HG03064 (cell line): ENCODE results near the gene GTF3C5.
A peak's percentile ranks its signal among the peaks of the same experiment; 100 is the strongest.
"Not testable (repeated sequence)": the region's sequence is repeated elsewhere in the genome, so short reads cannot be mapped to it uniquely, and the experiment has no call there.

Experiments used
- ATAC-seq: cut with Tn5 transposase; IDR thresholded peaks from one replicate; pipeline ENCODE4 v1.9.1; 2021; ENCODE audit warnings: low read depth; ENCODE audit not compliant: unreplicated experiment

GTF3C5 gene

GRCh38 chr9:133026426-133026825 lies 4.4 kb upstream of the GTF3C5 start:
- ATAC-seq, result no peak

- no peak for ATAC-seq
These were observed 3.7 kb upstream of the GTF3C5 start for GRCh38 chr9:133027134-133027533.

- ATAC-seq, result no peak
These were observed 2.6 kb upstream of the GTF3C5 start for GRCh38 chr9:133028221-133028620.

GRCh38 chr9:133029994-133030316 lies 842 bp upstream of the GTF3C5 start:
- peak; percentile 1 for ATAC-seq

GRCh38 chr9:133031130-133031422 lies 279 bp downstream of the GTF3C5 start:
- ATAC-seq, result no peak

GRCh38 chr9:133031496-133031911 lies 707 bp downstream of the GTF3C5 start:
- no peak for ATAC-seq

GRCh38 chr9:133032171-133032570 lies 1.4 kb downstream of the GTF3C5 start:
- ATAC-seq, result no peak

- ATAC-seq, result no peak
These were observed 4.9 kb downstream of the GTF3C5 start for GRCh38 chr9:133035669-133036068.

GRCh38 chr9:133037775-133038515 lies 7.1 kb downstream of the GTF3C5 start:
- no peak for ATAC-seq

GRCh38 chr9:133040892-133041479 lies 10.2 kb downstream of the GTF3C5 start:
- ATAC-seq, result not testable (repeated sequence)

GRCh38 chr9:133041958-133042357 lies 11.2 kb downstream of the GTF3C5 start:
- no peak for ATAC-seq

- no peak for ATAC-seq
These were observed 11.9 kb downstream of the GTF3C5 start for GRCh38 chr9:133042676-133043075.

GRCh38 chr9:133043449-133044035 lies 12.7 kb downstream of the GTF3C5 start:
- ATAC-seq, result no peak

- no peak for ATAC-seq
These were observed 13.3 kb downstream of the GTF3C5 start for GRCh38 chr9:133044125-133044524.

- ATAC-seq, result no peak
These were observed 13.9 kb downstream of the GTF3C5 start for GRCh38 chr9:133044661-133045060.

GRCh38 chr9:133045132-133045531 lies 14.3 kb downstream of the GTF3C5 start:
- ATAC-seq, result no peak

GRCh38 chr9:133046196-133046899 lies 15.6 kb downstream of the GTF3C5 start:
- ATAC-seq, result no peak

- no peak for ATAC-seq
These were observed 16.1 kb downstream of the GTF3C5 start for GRCh38 chr9:133046900-133047295.

GRCh38 chr9:133048595-133048994 lies 17.8 kb downstream of the GTF3C5 start:
- ATAC-seq, result no peak

- no peak for ATAC-seq
These were observed 18.2 kb downstream of the GTF3C5 start for GRCh38 chr9:133049043-133049442.

GRCh38 chr9:133050142-133050541 lies 19.3 kb downstream of the GTF3C5 start:
- no peak for ATAC-seq

GRCh38 chr9:133050781-133051180 lies 20.0 kb downstream of the GTF3C5 start:
- no peak for ATAC-seq
